Endothelial cell of umbilical vein (primary cell): ENCODE results near the gene GLP1R. TPM values are rescaled to one million over a fixed set of nuclear protein-coding genes. Genes with fewer than 3 reads are reported as not detected.

ENCODE experiments used
- BruUV-seq: library from RNA; stranded (reverse); fragments of 400-500 nt; replicated peaks from 2 replicates; lab custom pipeline; 2021; lab: Mats Ljungman, UMichigan
- CTCF ChIA-PET: fragments of 300-600, 350-600 bp; sonication (Branson Sonifier 250); formaldehyde crosslinking; loops from one replicate; lab custom pipeline; 2021; ENCODE audit warnings: antibody characterized with exemption, inconsistent platforms; lab: Charles Lee
- POLR2A ChIA-PET: fragments of 300-600, 350-600 bp; sonication (Branson Sonifier 250); formaldehyde crosslinking; loops from one replicate; lab custom pipeline; 2021; ENCODE audit warnings: antibody characterized with exemption, inconsistent platforms; lab: Charles Lee
- DNase-seq: peaks from one replicate; pipeline ENCODE4 v3.0.0-alpha.2; 2011; ENCODE audit warnings: low read depth, low spot score
- FAIRE-seq: peaks from 2 replicates; lab custom pipeline; 2011; peaks lifted over from hg19 to GRCh38; lab: Jason Lieb, UNC
- H2AFZ ChIP-seq: 2 replicates; pipeline ENCODE4 v1.6.0; 2012; ENCODE audit warnings: low read depth, low read length, control low read depth, inconsistent platforms
- H3K27ac ChIP-seq: 2 replicates; pipeline ENCODE4 v1.5.1; 2011; ENCODE audit warnings: low read depth, mild to moderate bottlenecking, control low read depth, low read length, moderate library complexity; ENCODE audit not compliant: insufficient read depth
- H3K27me3 ChIP-seq, 2 experiments: 2 replicates each; pipeline versions ENCODE4 v1.6.0 to v1.6.1; 2011; ENCODE audit warnings: low read length in 2 of 2, mixed read lengths in 1 of 2; ENCODE audit not compliant: control insufficient read depth in 2 of 2, insufficient read depth in 2 of 2
- H3K36me3 ChIP-seq, 2 experiments: 2 replicates in 1 of 2; 3 replicates in 1 of 2; pipeline ENCODE4 v1.5.1; 2011; ENCODE audit warnings: low read length in 2 of 2, mild to moderate bottlenecking in 1 of 2, moderate library complexity in 1 of 2; ENCODE audit not compliant: control insufficient read depth in 2 of 2, insufficient read depth in 2 of 2; ENCODE audit errors: extremely low read depth in 1 of 2
- H3K4me1 ChIP-seq: 3 replicates; pipeline ENCODE4 v1.5.1; 2011; ENCODE audit warnings: mild to moderate bottlenecking, low read length; ENCODE audit not compliant: control insufficient read depth, insufficient read depth; ENCODE audit errors: extremely low read depth
- H3K4me2 ChIP-seq: 2 replicates; pipeline ENCODE4 v1.6.1; 2011; ENCODE audit warnings: low read length, control low read depth, mixed read lengths; ENCODE audit not compliant: insufficient read depth
- H3K4me3 ChIP-seq, 3 experiments: fragments of 200-600 bp in 1 of 3; sonication (generic), shearing (Covaris generic) in 1 of 3; replicated peaks in 1 of 3; 2 replicates each; pipeline ENCODE4 v1.5.1; 2011 to 2016; ENCODE audit warnings: control low read depth in 3 of 3, low read length in 3 of 3, mild to moderate bottlenecking in 2 of 3, inconsistent platforms in 1 of 3, low read depth in 1 of 3, moderate library complexity in 1 of 3; ENCODE audit not compliant: insufficient read depth in 1 of 3
- H3K79me2 ChIP-seq: 2 replicates; pipeline ENCODE4 v1.6.0; 2012; ENCODE audit warnings: low read length, inconsistent platforms; ENCODE audit not compliant: control insufficient read depth, insufficient read depth
- H3K9ac ChIP-seq: replicated peaks from 2 replicates; pipeline ENCODE3; 2011; ENCODE audit warnings: low read length, control low read depth; ENCODE audit not compliant: insufficient read depth; ENCODE audit errors: extremely low read depth
- H3K9me1 ChIP-seq: replicated peaks from 3 replicates; pipeline ENCODE4 v1.6.0; 2011; ENCODE audit warnings: mild to moderate bottlenecking, low read length; ENCODE audit not compliant: control insufficient read depth, insufficient read depth; ENCODE audit errors: extremely low read depth
- H3K9me3 ChIP-seq: replicated peaks from 2 replicates; pipeline ENCODE4 v1.5.1; 2012; ENCODE audit warnings: low read length, inconsistent platforms; ENCODE audit not compliant: control insufficient read depth, insufficient read depth
- H4K20me1 ChIP-seq: replicated peaks from 2 replicates; pipeline ENCODE3; 2011; ENCODE audit warnings: mild to moderate bottlenecking, low read length; ENCODE audit not compliant: control insufficient read depth, insufficient read depth; ENCODE audit errors: extremely low read depth
- EZH2 ChIP-seq: IDR thresholded peaks from 2 replicates; pipeline ENCODE4 v1.6.1; 2012; ENCODE audit warnings: borderline replicate concordance, low read depth, mild to moderate bottlenecking, moderate library complexity, low read length, inconsistent platforms; ENCODE audit not compliant: severe bottlenecking
- FOS ChIP-seq: IDR thresholded peaks from 2 replicates; pipeline ENCODE4 v1.6.1; 2011; ENCODE audit warnings: mild to moderate bottlenecking, low read length, moderate library complexity, borderline replicate concordance; ENCODE audit not compliant: insufficient read depth
- MYC ChIP-seq: IDR thresholded peaks from one replicate; pipeline ENCODE4 v1.6.1; 2011; ENCODE audit warnings: mild to moderate bottlenecking, low read depth, low read length
- POLR2A ChIP-seq: IDR thresholded peaks from 2 replicates; pipeline ENCODE4 v1.6.1; 2012; ENCODE audit warnings: low read depth, mild to moderate bottlenecking, control low read depth, low read length
- POLR2AphosphoS5 ChIP-seq: IDR thresholded peaks from 2 replicates; pipeline ENCODE4 v1.6.1; 2012; ENCODE audit warnings: low read depth, mild to moderate bottlenecking, control low read depth, low read length, moderate library complexity; ENCODE audit not compliant: insufficient read depth
- dilution Hi-C: fragments of 300-500 bp; cut with MboI; formaldehyde crosslinking; loops from one replicate; pipeline ENCODE4 v1.15.0; 2019; ENCODE audit warnings: low sequenced_read_pairs; ENCODE audit not compliant: extremely low pct_ligation_motif_present
- intact Hi-C: fragments of 100-400 bp; cut with micrococcal nuclease; formaldehyde crosslinking; loops from one replicate; pipeline ENCODE4 v1.10.0; 2022
- polyA plus RNA-seq, 4 experiments: library from polyadenylated mRNA; depleted of rRNA in 3 of 4; stranded (reverse) in 3 of 4; unstranded in 1 of 4; fragments of >200 nt; gene quantifications; 2 replicates each; pipeline versions ENCODE4 v1.2.1 to v1.2.3, GENCODE V29; 2011 to 2012; ENCODE audit warnings: missing spikeins in 1 of 4
- total RNA-seq: library from RNA; stranded (reverse); gene quantifications from 2 replicates; pipeline ENCODE4 v1.2.3, GENCODE V29; 2021
- TF ChIP-seq, protein P1 (sequence below), 2 donors: IDR thresholded peaks; 1 replicate in 1 of 2; 2 replicates in 1 of 2; pipeline ENCODE4 v1.5.1; 2011; ENCODE audit warnings: low read length in 2 of 2, mild to moderate bottlenecking in 2 of 2, moderate library complexity in 2 of 2, control low read depth in 1 of 2, inconsistent platforms in 1 of 2, low read depth in 1 of 2; ENCODE audit not compliant: insufficient read depth in 1 of 2; ENCODE audit errors: extremely low read depth in 1 of 2
- TF ChIP-seq, protein P2 (sequence below): IDR thresholded peaks from 2 replicates; pipeline ENCODE4 v1.6.1; 2011; ENCODE audit not compliant: insufficient read depth, insufficient read length

The GLP1R gene
- total and polyA plus RNA-seq, 2 donors (not counting 3 experiments of a cell fraction or from before 2014, with no cell fraction given), result not detected

DNA sequence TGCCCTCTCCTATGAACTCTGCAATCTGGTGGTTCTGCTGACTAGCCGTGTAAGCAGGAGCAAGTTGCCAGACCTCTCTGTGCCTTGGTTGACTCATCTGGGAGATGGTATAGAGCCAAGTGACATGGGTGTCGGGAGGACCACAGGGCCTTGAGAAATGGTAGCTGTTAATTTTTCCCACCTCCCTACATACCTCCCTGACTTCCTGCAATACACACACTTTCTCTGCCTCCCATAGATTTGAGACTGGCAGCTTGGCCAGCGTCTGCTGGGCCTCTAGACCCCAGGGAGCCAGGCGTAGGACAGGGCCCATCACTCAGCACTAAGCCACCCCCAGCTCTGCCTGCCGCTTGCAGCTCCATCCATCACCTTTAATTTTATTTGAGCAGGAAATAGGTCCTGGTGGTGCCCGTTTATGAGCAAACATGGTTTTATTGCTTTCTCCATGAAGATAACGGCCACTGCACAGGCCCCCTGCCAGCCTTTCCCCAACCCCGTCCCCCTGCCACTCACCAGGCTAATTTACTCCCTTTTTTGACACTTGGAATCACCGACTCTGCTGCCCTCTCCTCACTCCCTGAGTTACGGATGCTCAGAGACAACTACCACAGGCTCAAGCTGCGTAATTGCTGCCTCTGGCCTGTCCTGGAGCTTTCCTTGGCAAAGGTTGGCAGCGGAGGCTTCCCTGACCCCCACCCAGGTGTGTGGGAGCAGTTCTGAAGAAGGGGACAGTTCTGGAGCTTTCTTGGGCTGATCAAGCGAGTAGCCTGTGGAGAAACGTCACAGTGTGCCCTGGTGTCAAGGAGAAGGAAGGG is 11.1 kb downstream of the GLP1R start:
- intact Hi-C loops, result no loop called here
- H3K4me2 ChIP-seq, result no peak overlapping the region
- no peak for FAIRE-seq

More for the DNA sequence above, 11.1 kb downstream of the GLP1R start:
- dilution Hi-C loops, result no loop called here
- H3K9me3 ChIP-seq, result no peaks in the 10 kb centered on the region
- H2AFZ ChIP-seq, result no peak overlapping the region
- POLR2A ChIA-PET, result no interaction called here
- no peaks in the 10 kb centered on the region for H3K79me2 ChIP-seq
- no peaks in the 10 kb centered on the region for H3K9me1 ChIP-seq
- H4K20me1 ChIP-seq, result no peaks in the 10 kb centered on the region
- H3K27me3 ChIP-seq, result peaks cover 0 to 4% of the 10 kb centered on the region in 2 experiments
- H3K4me3 ChIP-seq, result no peak overlapping the region
- TF ChIP-seq POLR2AphosphoS5 (no peak), EZH2 (no peak), POLR2A (no peak), MYC (no peak), FOS (no peak)
- TF ChIP-seq, protein P1, sequence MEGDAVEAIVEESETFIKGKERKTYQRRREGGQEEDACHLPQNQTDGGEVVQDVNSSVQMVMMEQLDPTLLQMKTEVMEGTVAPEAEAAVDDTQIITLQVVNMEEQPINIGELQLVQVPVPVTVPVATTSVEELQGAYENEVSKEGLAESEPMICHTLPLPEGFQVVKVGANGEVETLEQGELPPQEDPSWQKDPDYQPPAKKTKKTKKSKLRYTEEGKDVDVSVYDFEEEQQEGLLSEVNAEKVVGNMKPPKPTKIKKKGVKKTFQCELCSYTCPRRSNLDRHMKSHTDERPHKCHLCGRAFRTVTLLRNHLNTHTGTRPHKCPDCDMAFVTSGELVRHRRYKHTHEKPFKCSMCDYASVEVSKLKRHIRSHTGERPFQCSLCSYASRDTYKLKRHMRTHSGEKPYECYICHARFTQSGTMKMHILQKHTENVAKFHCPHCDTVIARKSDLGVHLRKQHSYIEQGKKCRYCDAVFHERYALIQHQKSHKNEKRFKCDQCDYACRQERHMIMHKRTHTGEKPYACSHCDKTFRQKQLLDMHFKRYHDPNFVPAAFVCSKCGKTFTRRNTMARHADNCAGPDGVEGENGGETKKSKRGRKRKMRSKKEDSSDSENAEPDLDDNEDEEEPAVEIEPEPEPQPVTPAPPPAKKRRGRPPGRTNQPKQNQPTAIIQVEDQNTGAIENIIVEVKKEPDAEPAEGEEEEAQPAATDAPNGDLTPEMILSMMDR (IDR thresholded peaks at IDR 0.05; ENCODE audit: extremely low read depth in 1 of 2, insufficient read depth in 1 of 2, low read depth in 1 of 2, low read length in 2 of 2), result no peak
- TF ChIP-seq, protein P2, sequence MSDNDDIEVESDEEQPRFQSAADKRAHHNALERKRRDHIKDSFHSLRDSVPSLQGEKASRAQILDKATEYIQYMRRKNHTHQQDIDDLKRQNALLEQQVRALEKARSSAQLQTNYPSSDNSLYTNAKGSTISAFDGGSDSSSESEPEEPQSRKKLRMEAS, result no peak
- BruUV-seq, result no TSS peak
- CTCF ChIA-PET, result interaction anchor here (1.0 kb wide), 1 partner anchor 243 kb away, joined by 3 read pairs; no protein-coding TSS in a partner anchor
- H3K9ac ChIP-seq, result no peak overlapping the region
- H3K27ac ChIP-seq, result no peak overlapping the region
- H3K36me3 ChIP-seq, result no peaks in the 10 kb centered on the region
- no peak for DNase-seq
- no peaks in the 10 kb centered on the region for H3K4me1 ChIP-seq
